ENCODE data around the gene STRBP.

DNA sequence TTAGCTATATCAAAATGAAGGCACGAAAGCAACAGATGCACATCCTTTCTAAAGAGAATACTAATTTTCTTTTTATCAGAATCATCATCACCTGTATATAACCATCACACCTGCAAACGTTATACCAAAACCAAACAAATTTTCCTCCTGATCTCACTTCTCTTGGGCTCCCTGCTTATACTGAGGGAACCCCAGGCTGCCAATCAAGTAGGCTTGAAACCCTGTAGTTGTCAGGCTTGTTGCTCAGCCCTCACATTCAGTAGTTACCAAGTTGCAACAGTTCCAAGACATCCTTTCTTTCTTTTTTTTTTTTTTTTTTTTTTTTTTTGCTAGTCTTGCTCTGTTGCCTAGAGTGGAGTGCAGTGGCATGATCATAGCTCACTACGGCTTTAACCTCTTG, 12.7 kb downstream of the STRBP start:
- TF ChIP-seq ELF4 (IDR thresholded peaks at IDR 0.05) (no peak), SP1 (IDR thresholded peaks at IDR 0.05) (no peak), NFRKB (IDR thresholded peaks at IDR 0.05) (no peak)

Data from HEK293T (cell line).